ENCODE results near the gene FOXE1. TPM values are rescaled to one million over a fixed set of nuclear protein-coding genes. Genes with fewer than 3 reads are reported as not detected.
A peak's percentile ranks its signal among the peaks of the same experiment; 100 is the strongest.

Gene FOXE1
- total and polyA plus RNA-seq, 2 donors (not counting 1 experiment from before 2014, with no cell fraction given): 2.0 TPM; not detected in 1

GRCh38 chr9:97848480-97849237, 4.4 kb upstream of the FOXE1 start:
- Histone ChIP-seq H3K9ac (ENCODE audit: insufficient read depth, low read length) (peak overlapping the region; percentile 2), H2AFZ (ENCODE audit: low read length) (no peak overlapping the region), H3K27me3 (ENCODE audit: control insufficient read depth, insufficient read depth, low read length) (peaks cover 68% of the 10 kb centered on the region), H4K20me1 (ENCODE audit: control insufficient read depth, extremely low read depth, insufficient read depth, low read length) (no peaks in the 10 kb centered on the region), H3K79me2 (ENCODE audit: control insufficient read depth, insufficient read depth, low read length) (no peaks in the 10 kb centered on the region), H3K9me3 (ENCODE audit: control insufficient read depth, insufficient read depth, low read depth, low read length) (no peaks in the 10 kb centered on the region), H3K4me3 (replicated peaks in 1 of 4; ENCODE audit: control extremely low read depth in 1 of 4, insufficient read depth in 1 of 4, low read depth in 3 of 4, low read length in 4 of 4) (peak overlapping the region in 1 of 4 experiments; percentile 30), H3K36me3 (ENCODE audit: control insufficient read depth, insufficient read depth, low read length) (no peaks in the 10 kb centered on the region), H3K27ac (ENCODE audit: insufficient read depth, low read length) (no peak overlapping the region), H3K4me1 (ENCODE audit: control insufficient read depth, extremely low read depth, insufficient read depth, low read length) (no peaks in the 10 kb centered on the region), H3K4me2 (ENCODE audit: extremely low read depth, insufficient read depth, low read length) (no peak overlapping the region)
- no peak for DNase-seq (ENCODE audit: low read depth in 2 of 2)
- TF ChIP-seq, protein P1, sequence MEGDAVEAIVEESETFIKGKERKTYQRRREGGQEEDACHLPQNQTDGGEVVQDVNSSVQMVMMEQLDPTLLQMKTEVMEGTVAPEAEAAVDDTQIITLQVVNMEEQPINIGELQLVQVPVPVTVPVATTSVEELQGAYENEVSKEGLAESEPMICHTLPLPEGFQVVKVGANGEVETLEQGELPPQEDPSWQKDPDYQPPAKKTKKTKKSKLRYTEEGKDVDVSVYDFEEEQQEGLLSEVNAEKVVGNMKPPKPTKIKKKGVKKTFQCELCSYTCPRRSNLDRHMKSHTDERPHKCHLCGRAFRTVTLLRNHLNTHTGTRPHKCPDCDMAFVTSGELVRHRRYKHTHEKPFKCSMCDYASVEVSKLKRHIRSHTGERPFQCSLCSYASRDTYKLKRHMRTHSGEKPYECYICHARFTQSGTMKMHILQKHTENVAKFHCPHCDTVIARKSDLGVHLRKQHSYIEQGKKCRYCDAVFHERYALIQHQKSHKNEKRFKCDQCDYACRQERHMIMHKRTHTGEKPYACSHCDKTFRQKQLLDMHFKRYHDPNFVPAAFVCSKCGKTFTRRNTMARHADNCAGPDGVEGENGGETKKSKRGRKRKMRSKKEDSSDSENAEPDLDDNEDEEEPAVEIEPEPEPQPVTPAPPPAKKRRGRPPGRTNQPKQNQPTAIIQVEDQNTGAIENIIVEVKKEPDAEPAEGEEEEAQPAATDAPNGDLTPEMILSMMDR (conservative IDR thresholded peaks at IDR 0.05 in 1 of 2, IDR thresholded peaks at IDR 0.05 in 1 of 2; ENCODE audit: low read depth in 1 of 2, low read length in 2 of 2): no peak
- TF ChIP-seq EZH2 (IDR thresholded peaks at IDR 0.05; ENCODE audit: low read length, missing control alignments): peak; percentile 98

- Histone ChIP-seq H3K4me2 (ENCODE audit: extremely low read depth, insufficient read depth, low read length) (no peak overlapping the region), H2AFZ (ENCODE audit: low read length) (no peak overlapping the region), H3K9me3 (ENCODE audit: control insufficient read depth, insufficient read depth, low read depth, low read length) (no peaks in the 10 kb centered on the region), H4K20me1 (ENCODE audit: control insufficient read depth, extremely low read depth, insufficient read depth, low read length) (no peaks in the 10 kb centered on the region), H3K27me3 (ENCODE audit: control insufficient read depth, insufficient read depth, low read length) (peaks cover 75% of the 10 kb centered on the region), H3K27ac (ENCODE audit: insufficient read depth, low read length) (no peak overlapping the region), H3K9ac (ENCODE audit: insufficient read depth, low read length) (no peak overlapping the region), H3K4me3 (replicated peaks in 1 of 4; ENCODE audit: control extremely low read depth in 1 of 4, insufficient read depth in 1 of 4, low read depth in 3 of 4, low read length in 4 of 4) (no peak overlapping the region), H3K36me3 (ENCODE audit: control insufficient read depth, insufficient read depth, low read length) (no peaks in the 10 kb centered on the region), H3K4me1 (ENCODE audit: control insufficient read depth, extremely low read depth, insufficient read depth, low read length) (no peaks in the 10 kb centered on the region), H3K79me2 (ENCODE audit: control insufficient read depth, insufficient read depth, low read length) (no peaks in the 10 kb centered on the region)
- DNase-seq (ENCODE audit: low read depth in 2 of 2): no peak
- no peak for TF ChIP-seq EZH2 (IDR thresholded peaks at IDR 0.05; ENCODE audit: low read length, missing control alignments)
- TF ChIP-seq, protein P1 (conservative IDR thresholded peaks at IDR 0.05 in 1 of 2, IDR thresholded peaks at IDR 0.05 in 1 of 2; ENCODE audit: low read depth in 1 of 2, low read length in 2 of 2): no peak
Observed at GRCh38 chr9:97849980-97850379, 3.0 kb upstream of the FOXE1 start.

DNA sequence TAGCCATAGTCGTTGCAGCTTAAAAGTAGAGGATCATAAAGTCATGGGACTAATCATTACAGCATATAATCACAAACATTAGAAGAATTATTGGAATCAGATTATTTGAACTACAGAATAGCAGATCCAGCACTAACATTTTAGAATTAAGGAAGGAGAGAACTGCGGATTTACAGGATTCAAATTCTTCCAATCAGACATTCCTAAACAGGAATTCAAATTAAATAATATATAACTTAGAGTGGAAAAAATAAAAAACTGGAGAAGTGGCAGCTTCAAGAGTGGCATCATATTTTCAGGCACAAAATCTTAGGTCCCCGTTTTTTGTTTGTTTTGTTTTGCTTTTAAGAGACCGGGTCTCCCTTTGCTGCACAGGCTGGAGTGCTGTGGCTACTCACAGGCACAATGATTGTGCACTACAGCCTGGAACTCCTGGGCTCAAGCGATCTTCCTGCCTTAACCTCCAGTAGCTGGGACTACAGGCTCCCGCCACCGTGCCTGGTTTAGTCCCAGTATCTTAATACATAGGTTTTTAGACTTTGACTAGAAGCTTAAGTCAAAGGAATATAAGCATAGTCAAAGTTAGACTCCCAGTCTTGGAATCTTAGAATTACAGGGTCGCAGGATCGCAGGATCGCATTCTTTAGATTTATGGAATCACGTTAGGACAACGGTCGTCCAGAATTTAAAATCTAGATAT, 2.1 kb upstream of the FOXE1 start:
- peaks cover 84% of the 10 kb centered on the region for H3K27me3 ChIP-seq (ENCODE audit: control insufficient read depth, insufficient read depth, low read length)
- no peak for DNase-seq (ENCODE audit: low read depth in 2 of 2)
- no peak overlapping the region for H3K4me2 ChIP-seq (ENCODE audit: extremely low read depth, insufficient read depth, low read length)
- TF ChIP-seq, protein P1 (conservative IDR thresholded peaks at IDR 0.05 in 1 of 2, IDR thresholded peaks at IDR 0.05 in 1 of 2; ENCODE audit: low read depth in 1 of 2, low read length in 2 of 2): no peak
- peak; percentile 9 for TF ChIP-seq EZH2 (IDR thresholded peaks at IDR 0.05; ENCODE audit: low read length, missing control alignments)
- no peak overlapping the region for H3K27ac ChIP-seq (ENCODE audit: insufficient read depth, low read length)
- H3K79me2 ChIP-seq (ENCODE audit: control insufficient read depth, insufficient read depth, low read length): no peaks in the 10 kb centered on the region
- no peaks in the 10 kb centered on the region for H3K4me1 ChIP-seq (ENCODE audit: control insufficient read depth, extremely low read depth, insufficient read depth, low read length)
- no peak overlapping the region for H2AFZ ChIP-seq (ENCODE audit: low read length)
- no peak overlapping the region for H3K9ac ChIP-seq (ENCODE audit: insufficient read depth, low read length)
- H3K36me3 ChIP-seq (ENCODE audit: control insufficient read depth, insufficient read depth, low read length): no peaks in the 10 kb centered on the region
- no peaks in the 10 kb centered on the region for H4K20me1 ChIP-seq (ENCODE audit: control insufficient read depth, extremely low read depth, insufficient read depth, low read length)
- no peaks in the 10 kb centered on the region for H3K9me3 ChIP-seq (ENCODE audit: control insufficient read depth, insufficient read depth, low read depth, low read length)
- H3K4me3 ChIP-seq (replicated peaks in 1 of 4; ENCODE audit: control extremely low read depth in 1 of 4, insufficient read depth in 1 of 4, low read depth in 3 of 4, low read length in 4 of 4): no peak overlapping the region

All from fibroblast of lung (primary cell).